GM12878 (cell line): ENCODE results near the gene USB1. TPM values are rescaled to one million over a fixed set of nuclear protein-coding genes. Genes with fewer than 3 reads are reported as not detected.

Source experiments
- ATAC-seq: fragments of 200-7000 bp; cut with Tn5 transposase; 3 replicates; pipeline ENCODE4 v1.9.1; 2020; ENCODE audit warnings: mild to moderate bottlenecking, moderate library complexity
- BruUV-seq: library from RNA; stranded (reverse); fragments of 400-500 nt; replicated peaks from 2 replicates; lab custom pipeline; 2021; lab: Mats Ljungman, UMichigan
- CTCF ChIA-PET: fragments of 300-600 bp; sonication (Branson Sonifier 250); formaldehyde crosslinking; extraction: SDS; loops from one replicate; lab custom pipeline; 2021; ENCODE audit warnings: inconsistent platforms; lab: Yijun Ruan, JAX
- POLR2A ChIA-PET: fragments of 350-600 bp; formaldehyde crosslinking; extraction: SDS; loops from one replicate; lab custom pipeline; 2021; ENCODE audit warnings: inconsistent platforms; lab: Charles Lee
- RAD21 ChIA-PET: fragments of 300-600 bp; sonication (Branson Sonifier 250); formaldehyde crosslinking; loops from one replicate; lab custom pipeline; 2023; ENCODE audit warnings: antibody characterized with exemption; ENCODE audit not compliant: unreplicated experiment; lab: Charles Lee
- SMC1A ChIA-PET: fragments of 300-600 bp; sonication (Branson Sonifier 250); formaldehyde crosslinking; loops from one replicate; lab custom pipeline; 2023; ENCODE audit not compliant: unreplicated experiment, uncharacterized antibody; lab: Charles Lee
- DNase-seq: peaks from one replicate; pipeline ENCODE4 v3.0.0-alpha.2; 2011; ENCODE audit warnings: low read depth, low spot score
- FAIRE-seq: peaks from 3 replicates; lab custom pipeline; 2011; peaks lifted over from hg19 to GRCh38; lab: Jason Lieb, UNC
- H2AFZ ChIP-seq: 2 replicates; pipeline ENCODE4 v1.6.0; 2011; ENCODE audit warnings: low read depth, low read length, control low read depth; ENCODE audit not compliant: control insufficient read depth
- H3K27ac ChIP-seq: 2 replicates; pipeline ENCODE4 v1.5.1; 2011; ENCODE audit warnings: control low read depth; ENCODE audit not compliant: control insufficient read depth, insufficient read depth
- H3K27me3 ChIP-seq, 2 experiments: replicated peaks in 1 of 2; 2 replicates each; pipeline versions ENCODE4 v1.6.0 to v1.6.1; 2011; ENCODE audit warnings: low read length in 1 of 2; ENCODE audit not compliant: control insufficient read depth in 2 of 2, insufficient read depth in 2 of 2
- H3K36me3 ChIP-seq, 2 experiments: 2 replicates each; pipeline ENCODE4 v1.5.1; 2011; ENCODE audit warnings: low read length in 1 of 2; ENCODE audit not compliant: control insufficient read depth in 2 of 2, insufficient read depth in 2 of 2
- H3K4me1 ChIP-seq: 2 replicates; pipeline ENCODE4 v1.6.1; 2011; ENCODE audit warnings: mild to moderate bottlenecking, low read length, moderate library complexity, mixed read lengths; ENCODE audit not compliant: control insufficient read depth, insufficient read depth
- H3K4me2 ChIP-seq: 2 replicates; pipeline ENCODE4 v1.6.0; 2011; ENCODE audit warnings: control low read depth; ENCODE audit not compliant: control insufficient read depth, insufficient read depth
- H3K4me3 ChIP-seq: fragments of 200-600 bp; sonication (generic); 2 replicates; pipeline ENCODE4 v1.5.1; 2016
- H3K79me2 ChIP-seq: 2 replicates; pipeline ENCODE4 v1.6.0; 2011; ENCODE audit warnings: low read length; ENCODE audit not compliant: control insufficient read depth, insufficient read depth
- H3K9ac ChIP-seq: 2 replicates; pipeline ENCODE4 v1.8.0; 2011; ENCODE audit warnings: low read length, control low read depth, mixed read lengths; ENCODE audit not compliant: control insufficient read depth, insufficient read depth
- H3K9me3 ChIP-seq: replicated peaks from 3 replicates; pipeline ENCODE4 v1.5.1; 2011; ENCODE audit warnings: mild to moderate bottlenecking, low read length; ENCODE audit not compliant: control insufficient read depth, insufficient read depth
- H4K20me1 ChIP-seq: 2 replicates; pipeline ENCODE4 v1.6.0; 2011; ENCODE audit not compliant: control insufficient read depth, insufficient read depth
- CBX3 ChIP-seq: fragments of 200-600 bp; sonication (generic); IDR thresholded peaks from 2 replicates; pipeline ENCODE4 v1.6.1; 2016; ENCODE audit warnings: low read depth, borderline replicate concordance
- EZH2 ChIP-seq: IDR thresholded peaks from 2 replicates; pipeline ENCODE4 v1.6.1; 2012; ENCODE audit warnings: low read depth, mild to moderate bottlenecking, control low read depth, inconsistent platforms, low read length, borderline replicate concordance; ENCODE audit not compliant: control insufficient read depth
- FOXM1 ChIP-seq: IDR thresholded peaks from 2 replicates; pipeline ENCODE4 v1.6.1; 2012; ENCODE audit warnings: low read depth, mild to moderate bottlenecking, inconsistent platforms, low read length, moderate library complexity
- HDAC6 ChIP-seq: fragments of 200-600 bp; sonication (generic); IDR thresholded peaks from one replicate; pipeline ENCODE4 v1.8.0; 2017; ENCODE audit warnings: antibody characterized with exemption; ENCODE audit not compliant: unreplicated experiment
- IRF4 ChIP-seq: IDR thresholded peaks from 2 replicates; pipeline ENCODE4 v1.6.1; 2011; ENCODE audit warnings: low read depth, low read length
- NFYB ChIP-seq: IDR thresholded peaks from 2 replicates; pipeline ENCODE4 v1.6.1; 2011; ENCODE audit warnings: low read depth, mild to moderate bottlenecking, low read length, improper control_type of control experiment, moderate library complexity; ENCODE audit not compliant: insufficient read depth
- USF1 ChIP-seq: IDR thresholded peaks from 2 replicates; pipeline ENCODE4 v1.6.1; 2011; ENCODE audit warnings: borderline replicate concordance, low read depth, mild to moderate bottlenecking, moderate library complexity, mixed read lengths, low read length; ENCODE audit not compliant: insufficient read depth; ENCODE audit errors: extremely low read length
- WGBS: methylation state at CpG from one replicate; pipeline ENCODE4 v1.1.6; 2016; ENCODE audit warnings: low lambda C conversion rate; ENCODE audit not compliant: insufficient replicate concordance, insufficient coverage; ENCODE audit errors: missing lambda C conversion rate; 5-methylcytosine and 5-hydroxymethylcytosine counted together
- in situ Hi-C: fragments of 300-500 bp; cut with MboI; formaldehyde crosslinking; loops from 9 replicates; pipeline ENCODE4 v1.14.3; 2018; ENCODE audit warnings: mixed read lengths
- intact Hi-C: fragments of 100-400 bp; cut with micrococcal nuclease; formaldehyde crosslinking; loops from one replicate; pipeline ENCODE4 v1.14.2; 2022; ENCODE audit not compliant: unreplicated experiment
- polyA plus RNA-seq, 11 experiments: library from polyadenylated mRNA; depleted of rRNA in 4 of 11; unstranded in 6 of 11; stranded (reverse) in 5 of 11; fragments of >200 nt; fragmentation: Nextera tagmentation in 4 of 11; fragmentation: Illumina TruSeq in 1 of 11; extraction: Ambion mirVana in 4 of 11; extraction: Trizol in 1 of 11; gene quantifications; 1 replicate in 1 of 11; 2 replicates in 10 of 11; pipeline versions ENCODE4 v1.2.1 to v1.2.3, GENCODE V29; 2011 to 2016; ENCODE audit warnings: inconsistent platforms in 2 of 11, missing spikeins in 2 of 11, low read depth in 1 of 11
- total RNA-seq, 4 experiments: library from RNA; depleted of rRNA in 3 of 4; stranded (reverse); fragments of >200 nt in 3 of 4; fragmentation: Illumina TruSeq in 1 of 4; extraction: Trizol in 1 of 4; gene quantifications; 2 replicates each; pipeline versions ENCODE4 v1.2.1 to v1.2.3, GENCODE V29; 2013 to 2021

The USB1 gene
- total and polyA plus RNA-seq, 10 of the 15 experiments (the other 5 are each of a cell fraction or from before 2014, with no cell fraction given) = 7.9 to 72.2 (median 41.6) TPM

DNA sequence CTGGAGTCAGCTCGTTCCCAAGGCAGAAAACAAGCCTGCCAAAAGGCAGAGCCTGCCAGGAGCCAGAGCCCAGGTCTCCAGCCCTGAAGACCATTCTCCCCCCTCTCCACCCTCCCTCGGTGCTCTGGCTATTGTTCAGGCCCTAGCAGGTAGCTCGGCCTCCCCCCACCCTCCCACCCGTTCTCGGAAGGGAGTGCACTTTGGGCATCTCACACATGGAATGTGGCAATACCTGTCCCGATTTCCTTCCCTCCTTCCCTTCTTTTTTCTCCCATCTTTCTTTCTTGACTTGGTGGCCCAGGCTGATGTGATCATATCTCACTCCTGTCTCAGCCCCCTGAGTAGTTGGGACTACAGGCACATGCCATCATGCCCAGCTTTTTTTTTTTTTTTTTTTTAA lies 42.7 kb upstream of the USB1 start:
- Histone ChIP-seq H3K4me1 (0 out of 2 replicates have a peak, but pooled peaks cover 2% of the 10 kb centered on the region), H2AFZ (no peak overlapping the region), H3K9me3 (no peaks in the 10 kb centered on the region), H3K27ac (no peak overlapping the region), H3K36me3 (no peaks in the 10 kb centered on the region), H3K4me3 (no peak overlapping the region), H3K9ac (no peak overlapping the region), H4K20me1 (no peaks in the 10 kb centered on the region), H3K27me3 (no peaks in the 10 kb centered on the region), H3K79me2 (no peaks in the 10 kb centered on the region), H3K4me2 (no peak overlapping the region)
- DNase-seq = no peak
- ChIA-PET RAD21 (interaction anchor here (0.6 kb wide), 1 partner anchor 47 kb away, joined by 3 read pairs; no protein-coding TSS in a partner anchor), CTCF (no interaction called here), POLR2A (no interaction called here), SMC1A (no interaction called here)
- no peak for ATAC-seq
- no peak for TF ChIP-seq CBX3
- TF ChIP-seq HDAC6 = no peak
- TF ChIP-seq IRF4 = no peak
- TF ChIP-seq FOXM1 = no peak
- no peak for TF ChIP-seq USF1
- TF ChIP-seq NFYB = no peak
- in situ Hi-C loops = no loop called here
- FAIRE-seq = no peak
- intact Hi-C loops = no loop called here
- WGBS = 10% methylated on average over 4 of the region's 6 CpGs
- no TSS peak for BruUV-seq

GRCh38 chr16:57959121-57959520 lies 42.1 kb upstream of the USB1 start:
- Histone ChIP-seq H3K4me3 (no peak overlapping the region), H3K4me2 (no peak overlapping the region), H2AFZ (no peak overlapping the region), H4K20me1 (no peaks in the 10 kb centered on the region), H3K79me2 (no peaks in the 10 kb centered on the region), H3K9me3 (no peaks in the 10 kb centered on the region), H3K36me3 (no peaks in the 10 kb centered on the region), H3K9ac (no peak overlapping the region), H3K4me1 (0 out of 2 replicates have a peak, but pooled peaks cover 2% of the 10 kb centered on the region), H3K27ac (no peak overlapping the region), H3K27me3 (no peaks in the 10 kb centered on the region)
- RAD21 ChIA-PET = no interaction called here
- in situ Hi-C loops (no loop called here), intact Hi-C loops (no loop called here)
- no peak for DNase-seq
- WGBS = 34% methylated on average over 8 of the region's 8 CpGs
- CTCF ChIA-PET = no interaction called here
- SMC1A ChIA-PET = no interaction called here
- POLR2A ChIA-PET = interaction anchor here (0.7 kb wide), 1 partner anchor 518 kb away, joined by 3 read pairs; no protein-coding TSS in a partner anchor
- ATAC-seq = no peak
- TF ChIP-seq FOXM1 = no peak
- no peak for TF ChIP-seq EZH2
- no TSS peak for BruUV-seq
- FAIRE-seq = no peak
